ENCODE data around the gene PCSK2.
A peak's percentile ranks its signal among the peaks of the same experiment; 100 is the strongest.

The PCSK2 gene

DNA sequence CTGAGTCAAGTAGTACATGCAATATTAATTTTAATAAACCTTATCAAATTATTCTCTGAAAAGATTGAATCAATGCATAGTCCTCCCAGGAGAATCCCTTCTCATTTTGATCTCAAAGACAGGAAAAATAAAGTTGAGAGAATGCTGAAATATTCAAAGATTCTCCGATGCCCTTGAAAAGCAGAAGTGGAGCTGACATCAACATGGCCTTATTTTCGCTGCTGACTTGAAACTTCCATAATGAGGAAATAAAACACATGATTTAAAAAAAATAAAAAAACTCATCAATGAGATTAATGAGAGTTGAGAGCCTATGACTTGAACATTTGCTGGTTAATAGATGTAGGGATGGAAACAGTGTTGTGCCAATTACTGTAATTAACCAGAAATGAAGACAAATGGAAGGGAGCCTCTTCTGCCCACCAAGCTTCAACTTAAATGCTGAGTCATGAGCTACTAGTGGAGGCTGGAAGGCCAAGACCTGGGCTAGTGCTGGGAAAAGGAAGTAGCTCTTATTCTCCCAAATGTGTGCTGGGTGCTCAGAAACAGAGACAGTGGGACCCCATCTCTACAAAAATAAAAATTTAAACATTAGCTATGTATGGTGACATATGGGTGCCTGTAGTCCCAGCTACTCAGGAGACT is 164.4 kb downstream of the PCSK2 start:
- DNase-seq (ENCODE audit: extremely low read depth in 1 of 2, low read depth in 1 of 2) = no peak

DNA sequence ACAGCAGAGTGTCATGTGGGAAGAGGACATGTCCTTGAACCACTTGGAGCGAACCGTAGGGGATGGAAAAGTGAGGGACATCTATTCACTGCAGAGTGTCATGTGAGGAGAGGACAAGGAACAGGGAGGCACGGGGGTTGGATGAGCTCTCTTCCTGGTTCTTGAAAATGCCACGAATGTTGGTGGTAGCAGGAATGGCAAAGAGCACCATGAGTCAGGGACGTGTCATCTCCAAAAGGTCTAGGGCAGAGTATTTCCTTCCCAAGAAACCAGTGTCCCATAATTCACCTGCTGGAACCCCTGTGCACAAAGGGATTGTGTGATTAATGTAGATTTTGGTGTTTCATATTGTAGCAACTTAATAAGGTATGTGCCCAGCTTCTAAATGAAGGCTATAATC is 167.6 kb downstream of the PCSK2 start:
- DNase-seq (ENCODE audit: extremely low read depth in 1 of 2, low read depth in 1 of 2) = no peak

DNA sequence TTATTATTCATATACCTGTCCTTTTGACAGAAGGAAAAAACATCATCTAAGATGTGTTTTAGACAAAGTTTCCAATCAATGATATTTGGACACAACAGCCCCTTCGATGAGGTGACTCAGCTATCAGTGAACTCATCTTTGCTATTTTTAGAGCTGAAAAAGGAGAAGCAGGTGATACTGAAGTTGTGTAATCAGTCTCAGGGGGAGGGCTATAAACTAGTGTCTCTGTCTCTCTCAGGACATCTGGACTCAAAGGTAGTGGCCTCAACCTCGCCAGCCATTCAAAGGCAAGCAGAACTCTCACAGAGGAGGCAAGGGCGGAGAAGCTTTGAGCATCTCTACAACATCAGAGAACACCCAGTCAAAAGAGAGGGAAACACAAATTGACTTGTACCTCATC is 168.9 kb downstream of the PCSK2 start:
- DNase-seq (ENCODE audit: extremely low read depth in 1 of 2, low read depth in 1 of 2) = no peak

DNA sequence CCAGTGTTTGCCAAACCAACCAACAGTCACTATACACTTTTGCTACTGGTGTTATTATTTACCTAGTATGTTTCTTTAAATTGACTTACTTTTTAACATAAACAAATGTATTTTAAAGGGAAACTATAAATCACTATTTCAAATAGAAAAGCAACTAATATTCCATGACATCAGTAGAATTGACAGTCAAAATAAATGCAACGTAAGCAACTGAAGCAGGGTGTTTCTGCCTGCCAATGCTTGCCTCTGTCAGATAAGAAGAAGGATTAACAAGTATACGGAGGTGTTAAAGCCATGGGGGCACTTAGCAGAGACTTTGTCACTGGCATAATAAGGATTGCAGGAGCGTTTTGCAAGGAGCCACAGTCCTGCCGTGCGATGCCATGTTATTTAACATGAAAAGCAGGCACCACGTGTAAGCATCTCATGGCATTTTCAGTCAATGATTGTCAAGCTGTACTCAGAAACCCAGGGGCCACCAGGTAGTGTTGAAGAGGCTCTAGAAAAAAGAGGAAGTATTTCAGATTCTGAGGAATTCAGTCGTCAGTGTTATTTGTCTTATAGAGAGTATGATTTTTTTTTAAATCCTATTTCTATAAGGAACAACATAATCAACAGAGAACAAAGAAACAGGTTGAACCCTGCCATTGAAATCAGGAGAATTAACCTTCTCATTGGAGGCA is 172.6 kb downstream of the PCSK2 start:
- DNase-seq (ENCODE audit: extremely low read depth in 1 of 2, low read depth in 1 of 2) = no peak

DNA sequence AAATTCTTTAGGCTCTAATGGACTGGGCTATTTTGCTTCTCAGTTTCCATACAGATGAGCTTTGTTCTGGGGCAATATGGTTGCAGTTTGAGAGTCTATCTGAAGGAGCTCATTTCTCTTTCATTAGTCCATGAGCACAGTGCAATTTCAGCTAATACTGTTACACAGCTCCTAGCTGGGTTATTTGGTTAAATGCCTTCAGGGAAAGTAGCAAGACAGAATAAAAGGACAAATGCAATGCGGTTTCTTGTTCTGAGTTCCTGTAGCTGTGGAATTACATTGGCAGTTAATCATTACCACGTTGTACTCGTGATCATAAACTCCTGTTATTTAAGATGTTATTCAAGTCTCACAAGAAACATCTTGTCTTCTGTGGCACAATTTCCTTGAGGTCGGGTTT is 176.6 kb downstream of the PCSK2 start:
- DNase-seq (ENCODE audit: extremely low read depth in 1 of 2, low read depth in 1 of 2) = no peak

DNA sequence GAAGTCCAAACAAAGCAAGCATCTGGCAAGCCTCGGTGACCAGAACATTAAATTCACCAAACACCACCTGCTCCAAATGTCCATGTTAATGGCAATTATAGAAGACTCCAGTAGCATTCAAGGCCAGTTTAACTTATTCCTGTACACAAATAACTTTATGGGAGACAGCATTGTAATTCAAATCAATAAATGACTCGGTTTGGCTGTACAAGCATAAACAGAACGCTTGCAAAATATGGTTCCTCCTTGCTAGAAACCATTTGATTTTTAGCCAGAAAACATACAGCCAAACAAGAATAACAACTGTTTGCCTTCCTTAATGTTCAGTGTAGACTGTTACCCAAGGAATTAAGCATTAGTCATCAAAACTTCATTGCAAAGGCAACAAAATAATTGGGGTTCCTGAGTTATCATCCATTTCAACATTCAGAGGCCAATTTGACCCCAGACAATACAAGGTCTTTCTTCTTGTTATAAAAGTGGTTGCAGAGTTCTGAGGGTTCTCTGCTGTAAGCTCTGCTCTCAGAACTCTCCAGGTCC is 179.3 kb downstream of the PCSK2 start:
- no peak for DNase-seq (ENCODE audit: extremely low read depth in 1 of 2, low read depth in 1 of 2)

DNA sequence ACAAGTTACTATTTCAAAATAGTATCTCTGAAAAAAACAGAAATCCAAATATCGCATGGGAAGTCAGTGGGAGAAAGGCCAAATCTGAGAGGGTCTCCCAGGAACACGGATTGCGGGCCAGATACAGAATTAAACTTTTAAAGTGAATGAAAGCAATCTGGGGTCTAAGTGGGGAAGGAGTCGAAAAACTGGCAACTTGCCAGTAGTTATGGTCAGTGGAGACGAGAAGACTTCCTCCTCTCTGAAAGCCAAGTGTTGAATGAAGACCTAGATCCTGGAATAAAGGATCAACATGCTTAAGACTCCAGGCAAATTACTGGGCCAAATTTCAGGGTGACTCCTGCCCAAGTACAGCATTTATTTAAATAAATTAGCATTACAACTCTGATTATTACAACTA is 180.7 kb downstream of the PCSK2 start:
- DNase-seq (ENCODE audit: extremely low read depth in 1 of 2, low read depth in 1 of 2) = no peak

DNA sequence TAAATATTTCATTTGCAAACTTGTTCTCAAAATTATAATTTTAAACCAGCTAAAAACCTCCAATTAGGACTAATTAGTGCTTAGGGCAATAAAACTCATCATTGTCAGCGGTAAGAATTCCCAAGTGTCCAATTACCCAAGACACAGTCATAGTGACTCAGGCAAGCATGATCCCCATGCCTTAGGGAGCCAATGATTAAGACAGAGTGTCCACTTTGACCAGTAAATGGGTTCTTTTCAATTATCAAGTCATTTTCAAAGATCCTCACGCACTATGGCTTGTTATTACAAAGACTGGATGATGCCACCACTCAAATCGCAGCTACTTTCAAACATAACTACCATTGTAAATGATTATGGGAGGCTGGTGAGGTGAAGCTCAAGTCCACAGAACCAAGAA is 190.4 kb downstream of the PCSK2 start:
- DNase-seq (ENCODE audit: extremely low read depth in 1 of 2, low read depth in 1 of 2) = no peak

DNA sequence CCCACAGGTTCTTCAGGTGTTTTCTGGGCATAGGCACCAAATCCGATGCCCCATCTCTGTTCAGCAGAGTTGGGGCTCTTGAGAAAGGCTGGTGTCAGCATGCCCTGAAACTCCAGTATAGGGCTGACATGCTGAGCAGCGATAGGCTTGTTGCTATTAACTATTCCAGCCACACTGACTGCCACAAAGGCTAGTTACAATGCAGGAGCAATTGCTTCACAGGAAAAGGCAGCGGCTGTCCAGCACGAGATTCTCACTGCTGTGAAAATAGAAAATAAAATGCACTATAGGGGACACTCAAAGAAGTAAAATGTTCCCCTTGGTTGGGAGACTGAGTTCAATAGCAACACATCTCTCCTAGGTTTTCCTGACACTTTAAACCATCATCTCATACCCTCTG is 191.9 kb downstream of the PCSK2 start:
- DNase-seq (ENCODE audit: extremely low read depth in 1 of 2, low read depth in 1 of 2) = no peak

DNA sequence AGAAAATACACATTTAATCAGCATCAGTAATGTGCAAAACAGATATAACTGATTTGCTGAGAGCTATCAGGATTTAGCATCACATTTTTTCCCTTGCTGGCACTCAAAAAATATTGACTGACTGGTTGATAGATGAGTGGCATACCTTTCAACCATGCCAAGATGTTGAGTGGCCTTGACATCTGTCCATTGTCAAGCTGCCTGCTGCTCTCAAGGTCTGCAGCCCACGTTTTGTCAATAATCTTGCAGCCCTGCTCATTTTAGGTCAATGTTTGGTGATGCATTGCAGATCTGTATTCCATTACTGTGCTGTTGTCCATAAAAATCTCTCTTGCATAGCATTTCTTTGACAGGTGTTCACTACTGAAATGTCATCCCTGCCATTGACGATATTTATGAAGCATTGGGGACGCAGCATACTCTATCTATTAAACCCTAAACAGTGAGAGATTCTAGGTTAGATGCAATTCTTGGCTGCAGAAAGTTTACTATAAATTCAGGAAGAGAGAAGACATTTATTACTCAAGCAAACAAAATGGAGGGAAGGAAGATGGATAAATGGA is 192.7 kb downstream of the PCSK2 start:
- no peak for DNase-seq (ENCODE audit: extremely low read depth in 1 of 2, low read depth in 1 of 2)

DNA sequence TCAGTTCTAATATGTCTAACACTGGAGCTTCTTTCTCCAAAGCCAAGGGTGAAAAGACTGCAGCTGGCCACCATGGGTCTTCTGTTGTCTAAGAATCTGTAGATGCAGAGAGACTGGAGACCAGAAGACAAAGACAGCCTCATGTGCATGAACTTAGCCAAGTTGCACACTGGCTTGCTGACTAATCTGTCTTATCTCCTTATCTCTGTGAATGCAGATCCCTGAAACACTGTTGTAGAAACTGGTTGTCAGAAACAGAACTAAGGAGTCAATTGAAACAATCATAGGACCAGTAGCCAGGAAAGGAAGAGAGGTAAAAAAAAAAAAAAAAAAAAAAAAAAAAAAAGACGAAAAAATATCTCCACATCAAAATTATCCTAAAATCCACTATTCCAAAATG is 194.7 kb downstream of the PCSK2 start:
- no peak for DNase-seq (ENCODE audit: extremely low read depth in 1 of 2, low read depth in 1 of 2)

DNA sequence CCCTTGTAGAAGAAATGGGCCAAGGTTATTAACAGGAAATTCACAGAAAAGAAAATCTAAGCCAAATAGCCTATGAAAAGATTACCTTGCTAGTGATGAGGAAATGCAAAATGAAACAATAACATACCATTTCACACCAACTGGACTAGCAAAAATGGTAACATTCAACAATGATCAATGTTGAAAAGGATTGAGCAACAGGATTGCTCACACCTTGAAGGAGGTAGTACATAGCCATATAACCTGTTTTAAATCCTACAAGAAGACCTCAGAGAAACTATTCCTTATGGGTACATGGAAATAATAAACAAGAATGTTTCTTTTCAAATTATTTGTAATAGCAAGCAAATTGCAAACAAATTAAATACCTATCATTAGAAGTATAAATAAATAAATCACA is 196.9 kb downstream of the PCSK2 start:
- DNase-seq (ENCODE audit: extremely low read depth in 1 of 2, low read depth in 1 of 2) = no peak

DNA sequence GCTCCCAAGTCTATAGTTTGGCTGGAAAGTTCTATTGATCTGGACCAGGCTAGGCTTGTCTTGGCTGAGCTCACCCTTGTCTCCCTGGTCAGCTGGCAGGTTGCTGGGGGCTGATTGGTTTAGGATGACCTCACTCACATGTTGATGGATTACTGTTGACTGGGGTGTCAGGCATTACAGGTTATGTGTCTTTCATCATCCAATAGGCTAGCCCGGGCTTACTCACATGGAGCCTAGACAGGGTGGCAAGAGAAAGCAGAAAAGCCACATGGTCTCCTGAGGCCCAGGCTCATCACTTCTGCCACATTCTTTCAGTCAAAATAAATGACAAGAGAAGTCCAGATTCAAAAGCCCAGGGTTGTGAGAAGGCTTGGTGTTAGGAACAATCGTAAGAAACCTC is 200.8 kb downstream of the PCSK2 start:
- no peak for DNase-seq (ENCODE audit: extremely low read depth in 1 of 2, low read depth in 1 of 2)

DNA sequence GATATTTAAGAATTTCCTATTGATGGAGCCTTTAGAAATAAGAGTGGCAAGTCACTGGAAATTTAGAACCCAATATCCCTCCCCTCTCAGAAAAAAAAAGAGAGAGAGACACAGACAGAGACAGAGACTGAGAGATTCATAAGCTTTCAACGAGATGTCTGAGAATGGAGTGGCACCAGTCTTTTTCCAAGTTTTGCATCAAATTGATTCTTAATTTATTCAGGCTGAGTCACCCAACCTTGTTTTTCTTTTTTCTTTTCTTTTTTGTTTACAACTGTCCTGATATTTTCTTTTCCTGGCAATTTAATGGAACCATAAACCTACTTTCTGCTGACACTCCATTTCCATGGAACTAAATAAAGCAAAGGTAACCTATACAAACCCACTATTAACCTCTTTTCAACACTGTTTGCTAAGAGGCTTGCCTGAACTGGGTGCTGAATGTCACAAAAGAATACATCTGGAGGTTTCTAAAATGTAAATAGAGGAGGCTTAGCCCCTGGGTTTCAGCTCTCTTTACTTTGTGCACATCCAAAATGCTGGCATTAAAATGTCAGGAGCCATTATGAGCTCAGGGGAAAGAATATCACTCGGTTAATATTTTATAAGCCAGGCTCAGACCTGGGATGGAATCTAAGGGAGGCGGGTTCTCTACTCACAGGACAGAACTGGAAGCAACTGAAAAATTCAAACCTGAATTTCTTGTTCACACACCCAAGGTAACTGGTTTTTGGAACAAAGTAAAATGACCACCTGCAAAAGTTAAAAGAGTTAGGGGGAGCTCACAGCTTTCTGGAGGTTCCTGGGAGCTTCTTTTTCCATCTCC is 203.5 kb downstream of the PCSK2 start:
- DNase-seq (ENCODE audit: extremely low read depth in 1 of 2, low read depth in 1 of 2) = no peak

DNA sequence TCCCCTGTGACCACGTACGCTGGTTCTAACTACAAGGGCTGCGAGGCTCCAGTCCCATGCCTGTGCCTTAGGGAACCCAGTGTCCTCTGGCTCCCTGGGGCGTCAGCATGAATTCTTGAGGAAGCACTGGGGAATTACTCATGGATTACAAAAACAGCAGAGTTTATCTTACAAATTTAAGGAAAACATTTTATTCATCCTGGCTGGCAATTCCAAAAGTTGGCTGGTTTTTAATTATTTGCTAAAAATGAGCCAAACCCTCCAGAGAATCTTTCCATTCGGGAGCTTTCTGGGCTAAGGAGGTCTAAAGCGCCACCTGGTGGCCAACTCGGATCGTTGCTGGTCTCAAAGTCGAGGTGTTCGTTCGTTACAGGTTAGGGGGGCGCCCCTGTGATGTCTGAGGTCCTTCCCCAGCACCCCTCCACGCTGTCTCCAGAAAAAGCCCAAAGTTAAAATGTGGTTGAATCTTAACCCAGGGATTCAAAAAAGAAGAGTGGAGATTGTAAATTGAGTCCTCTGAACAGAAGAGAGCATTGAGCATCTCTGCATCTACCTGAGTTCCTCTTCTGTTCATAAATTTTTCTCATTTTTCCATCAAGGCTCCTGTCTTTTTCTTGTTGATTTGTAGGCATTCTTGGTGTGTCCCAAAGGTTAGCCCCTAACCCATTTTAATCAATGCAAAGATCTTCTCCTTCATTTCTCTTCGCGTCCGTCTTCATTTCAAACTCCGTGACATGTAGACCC is 205.0 kb downstream of the PCSK2 start:
- DNase-seq (ENCODE audit: extremely low read depth in 1 of 2, low read depth in 1 of 2) = peak; percentile 8 to 20

DNA sequence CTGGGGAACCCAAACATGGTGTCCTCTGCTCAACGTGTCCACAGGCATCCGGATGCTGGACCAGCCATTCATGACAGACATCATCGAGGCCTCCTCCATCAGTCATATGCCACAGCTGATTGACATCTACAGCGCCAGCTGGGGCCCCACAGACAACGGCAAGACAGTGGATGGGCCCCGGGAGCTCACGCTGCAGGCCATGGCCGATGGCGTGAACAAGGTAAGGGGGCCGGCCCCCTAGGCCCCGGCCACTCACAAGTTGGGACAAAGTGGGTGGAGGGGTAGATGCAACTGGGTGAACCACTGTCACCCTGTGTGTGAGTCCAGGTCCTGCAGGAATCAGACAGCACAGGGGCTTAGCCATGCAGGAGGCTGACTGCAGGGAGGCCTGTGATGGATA is 209.8 kb downstream of the PCSK2 start:
- DNase-seq (ENCODE audit: extremely low read depth in 1 of 2, low read depth in 1 of 2) = no peak

DNA sequence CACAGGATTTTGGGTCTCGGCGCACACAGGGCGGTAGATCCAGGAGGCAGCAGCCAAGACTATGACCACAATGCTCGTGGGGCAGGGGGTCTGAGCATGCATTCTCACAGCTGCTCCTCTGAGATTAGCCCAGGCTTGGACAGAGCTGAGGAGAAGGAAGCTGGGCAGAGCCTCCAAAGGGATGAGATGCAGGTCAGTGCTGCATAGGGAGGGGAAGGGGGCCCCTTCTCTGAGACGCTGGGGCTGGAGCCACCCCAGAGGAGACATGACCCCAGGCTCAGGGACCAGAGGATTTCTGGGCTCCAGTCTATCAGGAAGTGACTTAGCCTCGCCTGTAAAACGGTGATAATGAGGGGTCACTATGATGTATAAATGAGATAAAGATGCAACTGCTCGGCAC is 210.4 kb downstream of the PCSK2 start:
- no peak for DNase-seq (ENCODE audit: extremely low read depth in 1 of 2, low read depth in 1 of 2)

DNA sequence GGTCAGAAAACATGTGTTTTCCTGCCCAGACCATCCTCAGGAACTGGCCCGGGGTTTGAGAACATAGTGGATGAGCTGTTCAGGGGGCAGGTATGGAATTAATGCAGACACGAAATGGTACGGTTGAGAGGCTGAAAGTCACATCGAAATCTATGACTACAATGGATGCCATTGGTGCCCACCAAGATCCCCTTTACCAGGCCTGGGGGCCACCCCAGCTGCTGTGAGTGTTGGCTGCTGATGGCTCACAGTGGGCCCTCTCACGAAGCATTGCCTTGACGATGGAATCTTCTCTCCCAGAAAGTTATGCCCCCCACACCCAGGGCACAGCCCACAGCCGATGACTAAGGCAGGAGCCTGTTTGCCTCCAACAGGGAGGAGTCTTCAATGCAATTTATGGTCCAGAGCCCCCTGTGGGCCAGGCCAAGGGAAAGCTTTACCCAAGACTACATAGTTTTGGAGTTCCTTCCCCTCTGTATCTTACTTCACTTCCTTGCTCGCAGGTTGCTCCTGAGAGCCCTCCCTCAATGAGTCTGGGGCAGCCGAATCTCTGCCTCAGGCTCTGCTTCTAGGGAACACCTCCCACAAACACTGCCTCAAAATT is 211.7 kb downstream of the PCSK2 start:
- DNase-seq (ENCODE audit: extremely low read depth in 1 of 2, low read depth in 1 of 2) = no peak

DNA sequence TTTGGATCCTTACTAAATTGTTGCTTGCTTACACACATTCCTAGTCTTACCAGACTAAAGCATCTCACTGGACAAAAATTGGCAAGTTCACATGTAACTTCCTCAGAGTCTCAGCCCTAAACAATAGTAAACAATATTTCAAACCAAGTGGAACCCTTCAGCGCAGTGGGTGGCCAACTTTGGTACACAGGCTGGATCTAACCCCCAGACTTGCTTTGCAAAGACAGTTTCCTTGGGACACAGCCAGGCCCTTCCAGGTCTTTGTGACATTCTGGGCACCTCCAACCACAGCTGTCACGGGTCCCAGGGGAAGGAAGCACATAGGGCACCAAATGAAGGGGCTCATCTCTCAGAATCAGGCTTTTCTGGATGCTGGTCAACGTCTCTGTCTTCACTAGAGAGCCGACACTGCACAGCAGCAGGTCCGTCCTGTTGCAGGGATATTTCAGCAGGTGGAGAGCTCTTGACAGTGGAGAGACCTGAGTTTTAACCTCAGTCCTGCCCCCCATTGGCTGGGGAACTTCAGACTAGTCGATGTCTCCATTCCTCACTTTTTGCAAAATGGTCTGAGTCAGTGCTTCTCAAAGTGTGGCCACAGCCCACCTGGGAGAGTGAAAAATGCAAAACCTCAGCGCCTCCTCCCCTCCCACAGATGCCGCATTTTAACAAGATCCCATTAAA is 212.9 kb downstream of the PCSK2 start:
- no peak for DNase-seq (ENCODE audit: extremely low read depth in 1 of 2, low read depth in 1 of 2)

DNA sequence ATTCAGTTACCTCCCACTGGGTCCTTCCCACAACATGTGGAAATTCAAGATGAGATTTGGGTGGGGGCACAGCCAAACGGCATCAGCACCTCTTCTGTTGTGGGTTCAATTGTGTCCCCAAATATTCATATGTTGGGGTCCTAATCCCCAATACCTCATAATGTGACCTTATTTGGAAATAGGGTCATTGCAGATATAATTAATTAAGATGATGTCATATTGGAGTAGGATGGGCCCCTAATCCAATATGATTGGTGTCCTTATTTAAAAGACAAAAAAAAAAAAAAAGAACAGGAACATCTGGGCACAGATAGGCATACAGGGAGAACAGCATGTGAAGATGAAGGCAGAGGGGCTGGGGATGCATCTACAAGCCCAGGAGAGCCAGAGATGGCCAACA is 214.9 kb downstream of the PCSK2 start:
- no peak for DNase-seq (ENCODE audit: extremely low read depth in 1 of 2, low read depth in 1 of 2)

Measured in stimulated activated CD8-positive, alpha-beta memory T cell treated with anti-CD3 and anti-CD28 coated beads, Interleukin-7, amount 100 ng/mL, for 48 hours (primary cell).